Liver (tissue), 9 donors: ENCODE results near the gene IL22RA1. TPM values are rescaled to one million over a fixed set of nuclear protein-coding genes. Genes with fewer than 3 reads are reported as not detected.

Experiments used
- DNase-seq: peaks from one replicate; pipeline ENCODE4 v3.0.0-alpha.2; 2017; ENCODE audit warnings: low spot score
- H3K27ac ChIP-seq, 2 donors: one replicate each; pipeline ENCODE4 v1.7.0; 2013; ENCODE audit warnings: inconsistent platforms in 2 of 2, low read length in 2 of 2, control low read depth in 1 of 2, low read depth in 1 of 2, mild to moderate bottlenecking in 1 of 2
- H3K27me3 ChIP-seq, 4 donors: one replicate each; pipeline versions ENCODE4 v1.6.1 to v1.7.0; 2013; ENCODE audit warnings: low read length in 3 of 4, inconsistent platforms in 1 of 4, mild to moderate bottlenecking in 1 of 4, moderate library complexity in 1 of 4; ENCODE audit not compliant: control insufficient read depth in 4 of 4, insufficient read depth in 4 of 4
- H3K36me3 ChIP-seq, 4 donors: one replicate each; pipeline versions ENCODE4 v1.6.1 to v1.7.0; 2013; ENCODE audit warnings: low read length in 3 of 4, mild to moderate bottlenecking in 3 of 4, low read depth in 1 of 4, moderate library complexity in 1 of 4; ENCODE audit not compliant: control insufficient read depth in 4 of 4, insufficient read depth in 3 of 4
- H3K4me1 ChIP-seq, 4 donors: one replicate each; pipeline versions ENCODE4 v1.6.1 to v1.7.0; 2013; ENCODE audit warnings: low read length in 3 of 4, mild to moderate bottlenecking in 3 of 4, moderate library complexity in 1 of 4; ENCODE audit not compliant: control insufficient read depth in 4 of 4, insufficient read depth in 4 of 4
- H3K4me3 ChIP-seq, 3 donors: one replicate each; pipeline versions ENCODE4 v1.6.1 to v1.7.0; 2013; ENCODE audit warnings: low read length in 3 of 3, control low read depth in 1 of 3, low read depth in 1 of 3, mild to moderate bottlenecking in 1 of 3
- H3K9ac ChIP-seq, 2 donors: one replicate each; pipeline ENCODE4 v1.7.0; 2013; ENCODE audit warnings: low read length in 2 of 2, mild to moderate bottlenecking in 2 of 2, moderate library complexity in 2 of 2, control low read depth in 1 of 2, low read depth in 1 of 2
- H3K9me3 ChIP-seq, 4 donors: one replicate each; pipeline versions ENCODE4 v1.6.1 to v1.7.0; 2013; ENCODE audit warnings: low read length in 3 of 4; ENCODE audit not compliant: control insufficient read depth in 4 of 4
- ATF3 ChIP-seq: IDR thresholded peaks from 2 replicates; pipeline ENCODE4 v1.6.1; 2016; ENCODE audit warnings: antibody characterized with exemption
- CTCF ChIP-seq: fragments of 150-350 bp; IDR thresholded peaks from 2 replicates; pipeline ENCODE4 v1.5.1; 2017; ENCODE audit warnings: improper control_type of control experiment, low read depth, low read length; ENCODE audit not compliant: missing input control
- EGR1 ChIP-seq, 2 donors: IDR thresholded peaks; 2 replicates each; pipeline ENCODE4 v1.6.1; 2016 to 2018; ENCODE audit warnings: antibody characterized with exemption in 2 of 2, low read depth in 2 of 2
- FOXA1 ChIP-seq: IDR thresholded peaks from 2 replicates; pipeline ENCODE4 v1.6.1; 2016; ENCODE audit warnings: antibody characterized with exemption
- FOXA2 ChIP-seq: IDR thresholded peaks from 2 replicates; pipeline ENCODE4 v1.6.1; 2016; ENCODE audit warnings: antibody characterized with exemption
- GABPA ChIP-seq, 2 donors: IDR thresholded peaks in 1 of 2; conservative IDR thresholded peaks in 1 of 2; 2 replicates each; pipeline ENCODE4 v1.6.1; 2016; ENCODE audit warnings: antibody characterized with exemption in 2 of 2, mild to moderate bottlenecking in 1 of 2, moderate library complexity in 1 of 2
- HNF4A ChIP-seq, 2 donors: conservative IDR thresholded peaks; 2 replicates each; pipeline ENCODE4 v1.6.1; 2016; ENCODE audit warnings: antibody characterized with exemption in 2 of 2, mild to moderate bottlenecking in 2 of 2
- HNF4G ChIP-seq: IDR thresholded peaks from 2 replicates; pipeline ENCODE4 v1.6.1; 2016; ENCODE audit warnings: antibody characterized with exemption
- JUND ChIP-seq, 2 donors: IDR thresholded peaks; 2 replicates each; pipeline ENCODE4 v1.6.1; 2016; ENCODE audit warnings: antibody characterized with exemption in 2 of 2
- NR2F2 ChIP-seq: IDR thresholded peaks from 2 replicates; pipeline ENCODE4 v1.6.1; 2016; ENCODE audit warnings: antibody characterized with exemption
- RAD21 ChIP-seq, 2 donors: IDR thresholded peaks; 2 replicates each; pipeline ENCODE4 v1.6.1; 2016; ENCODE audit warnings: antibody characterized with exemption in 2 of 2, mild to moderate bottlenecking in 2 of 2
- RXRA ChIP-seq, 2 donors: IDR thresholded peaks; 2 replicates each; pipeline ENCODE4 v1.6.1; 2017 to 2018; ENCODE audit warnings: antibody characterized with exemption in 2 of 2, mild to moderate bottlenecking in 1 of 2
- SP1 ChIP-seq: IDR thresholded peaks from 2 replicates; pipeline ENCODE4 v1.6.1; 2018; ENCODE audit warnings: antibody characterized with exemption, mild to moderate bottlenecking
- TAF1 ChIP-seq: conservative IDR thresholded peaks from 2 replicates; pipeline ENCODE4 v1.6.1; 2016; ENCODE audit warnings: antibody characterized with exemption, mild to moderate bottlenecking
- YY1 ChIP-seq: IDR thresholded peaks from 2 replicates; pipeline ENCODE4 v1.6.1; 2016; ENCODE audit warnings: antibody characterized with exemption, mild to moderate bottlenecking
- WGBS: extraction: QIAGEN DNeasy Blood & Tissue Kit; methylation state at CpG from one replicate; pipeline ENCODE4 v1.1.7; 2013; 5-methylcytosine and 5-hydroxymethylcytosine counted together
- polyA plus RNA-seq, 2 donors: library from polyadenylated mRNA; stranded (reverse) in 1 of 2; unstranded in 1 of 2; fragments of 200-250 nt in 1 of 2; fragments of >200 nt in 1 of 2; fragmentation: Nextera tagmentation in 1 of 2; extraction: Ambion mirVana in 1 of 2; gene quantifications; one replicate each; pipeline versions ENCODE4 v1.2.1 to v1.2.3, GENCODE V29; 2013 to 2015
- total RNA-seq, 2 donors: library from RNA; depleted of rRNA; stranded (reverse); fragments of >200 nt; gene quantifications; one replicate each; pipeline ENCODE4 v1.2.3, GENCODE V29; 2014
- TF ChIP-seq, protein P1 (sequence below): IDR thresholded peaks from 2 replicates; pipeline ENCODE4 v1.6.1; 2016; ENCODE audit warnings: antibody characterized with exemption
- TF ChIP-seq, protein P2 (sequence below): IDR thresholded peaks from 2 replicates; pipeline ENCODE4 v1.6.1; 2016; ENCODE audit warnings: antibody characterized with exemption, mild to moderate bottlenecking
- donor health status: healthy.
- donor health status: healthy.
- donor health status: healthy.
- donor health status: healthy.
- donor health status: healthy.

IL22RA1 gene
- total and polyA plus RNA-seq, 4 donors = 2.1 to 4.5 (median 3.4) TPM

DNA sequence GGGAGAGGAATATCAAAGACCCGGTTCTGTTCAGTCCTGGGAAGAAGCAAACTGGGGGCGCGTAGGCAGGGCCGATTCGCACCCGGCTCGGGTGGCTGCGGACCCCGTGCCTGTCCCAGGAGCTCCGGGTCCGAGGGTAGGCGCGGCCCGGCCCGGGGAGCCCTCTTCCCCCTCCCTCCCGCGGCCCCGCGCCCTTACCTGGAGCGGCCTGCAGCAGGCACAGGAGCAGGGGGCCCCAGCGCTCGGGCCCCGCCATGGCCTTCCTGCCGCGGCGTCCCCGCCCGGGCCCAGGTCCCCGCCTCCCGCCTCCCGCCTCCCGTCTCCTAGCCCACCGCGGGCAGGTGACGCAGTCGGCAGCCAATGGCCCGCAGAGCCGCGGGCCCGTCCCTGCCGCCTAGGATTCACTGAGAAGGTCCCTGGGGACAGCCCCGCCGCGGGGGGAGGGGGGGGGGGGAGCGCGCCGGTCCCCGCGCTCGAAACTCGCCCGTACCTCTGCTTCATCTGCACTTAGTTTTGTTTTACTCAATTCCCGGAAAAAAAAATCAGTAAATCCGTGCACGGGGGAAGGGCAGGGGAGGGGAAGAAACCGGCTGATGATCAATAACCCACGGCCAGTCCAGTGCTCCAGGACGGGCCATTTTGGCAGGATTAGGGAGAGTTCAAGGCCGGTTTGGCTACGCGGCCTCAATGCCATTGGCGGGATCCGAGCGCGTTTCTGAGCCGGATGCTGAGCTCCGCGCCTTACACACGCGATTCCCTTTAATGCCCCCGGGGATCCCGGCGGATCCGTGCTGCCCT, 44.3 kb upstream of the IL22RA1 start, which contains the start of gene IFNLR1:
IFNLR1 (minus strand) TSS at position 297 of the 798 bp plus-strand sequence; CDS start at position 256, 41 bp downstream.
- Histone ChIP-seq H3K9me3 (no peaks in the 10 kb centered on the region), H3K27ac (peak within 1 kb of the TSS; percentile 82 to 84), H3K36me3 (no peaks in the 10 kb centered on the region), H3K27me3 (no peaks in the 10 kb centered on the region), H3K9ac (peak within 1 kb of the TSS; percentile 42 to 57), H3K4me3 (peak within 1 kb of the TSS; percentile 51 to 83 (median 66)), H3K4me1 (peaks cover 17 to 54% (median 35%) of the 10 kb centered on the region in 4 donors)
- TF ChIP-seq HNF4A (conservative IDR thresholded peaks at IDR 0.05) (peak; percentile 63 to 74), TAF1 (peak; percentile 39), FOXA1 (peak; percentile 25), EGR1 (IDR thresholded peaks at IDR 0.05; ENCODE audit: low read depth in 2 of 2) (no peak), FOXA2 (peak; percentile 13), RAD21 (IDR thresholded peaks at IDR 0.05) (peak in 1 of 2 donors; percentile 19), RXRA (IDR thresholded peaks at IDR 0.05) (peak; percentile 87 to 88), GABPA (IDR thresholded peaks at IDR 0.05 in 1 of 2, conservative IDR thresholded peaks at IDR 0.05 in 1 of 2) (no peak), YY1 (peak; percentile 87), JUND (IDR thresholded peaks at IDR 0.05) (peak in 1 of 2 donors; percentile 33), SP1 (peak; percentile 71), ATF3 (peak; percentile 41), CTCF (peak; percentile 3)
- TF ChIP-seq, protein P1, sequence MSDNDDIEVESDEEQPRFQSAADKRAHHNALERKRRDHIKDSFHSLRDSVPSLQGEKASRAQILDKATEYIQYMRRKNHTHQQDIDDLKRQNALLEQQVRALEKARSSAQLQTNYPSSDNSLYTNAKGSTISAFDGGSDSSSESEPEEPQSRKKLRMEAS = peak; percentile 62
- TF ChIP-seq, protein P2, sequence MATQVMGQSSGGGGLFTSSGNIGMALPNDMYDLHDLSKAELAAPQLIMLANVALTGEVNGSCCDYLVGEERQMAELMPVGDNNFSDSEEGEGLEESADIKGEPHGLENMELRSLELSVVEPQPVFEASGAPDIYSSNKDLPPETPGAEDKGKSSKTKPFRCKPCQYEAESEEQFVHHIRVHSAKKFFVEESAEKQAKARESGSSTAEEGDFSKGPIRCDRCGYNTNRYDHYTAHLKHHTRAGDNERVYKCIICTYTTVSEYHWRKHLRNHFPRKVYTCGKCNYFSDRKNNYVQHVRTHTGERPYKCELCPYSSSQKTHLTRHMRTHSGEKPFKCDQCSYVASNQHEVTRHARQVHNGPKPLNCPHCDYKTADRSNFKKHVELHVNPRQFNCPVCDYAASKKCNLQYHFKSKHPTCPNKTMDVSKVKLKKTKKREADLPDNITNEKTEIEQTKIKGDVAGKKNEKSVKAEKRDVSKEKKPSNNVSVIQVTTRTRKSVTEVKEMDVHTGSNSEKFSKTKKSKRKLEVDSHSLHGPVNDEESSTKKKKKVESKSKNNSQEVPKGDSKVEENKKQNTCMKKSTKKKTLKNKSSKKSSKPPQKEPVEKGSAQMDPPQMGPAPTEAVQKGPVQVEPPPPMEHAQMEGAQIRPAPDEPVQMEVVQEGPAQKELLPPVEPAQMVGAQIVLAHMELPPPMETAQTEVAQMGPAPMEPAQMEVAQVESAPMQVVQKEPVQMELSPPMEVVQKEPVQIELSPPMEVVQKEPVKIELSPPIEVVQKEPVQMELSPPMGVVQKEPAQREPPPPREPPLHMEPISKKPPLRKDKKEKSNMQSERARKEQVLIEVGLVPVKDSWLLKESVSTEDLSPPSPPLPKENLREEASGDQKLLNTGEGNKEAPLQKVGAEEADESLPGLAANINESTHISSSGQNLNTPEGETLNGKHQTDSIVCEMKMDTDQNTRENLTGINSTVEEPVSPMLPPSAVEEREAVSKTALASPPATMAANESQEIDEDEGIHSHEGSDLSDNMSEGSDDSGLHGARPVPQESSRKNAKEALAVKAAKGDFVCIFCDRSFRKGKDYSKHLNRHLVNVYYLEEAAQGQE = no peak
- peak; percentile 65 for DNase-seq
- WGBS = under 1% methylated on average over 74 of the region's 74 CpGs

- peak overlapping the region; percentile 51 to 83 (median 66) for H3K4me3 ChIP-seq
- H3K27me3 ChIP-seq = no peaks in the 10 kb centered on the region
- DNase-seq = no peak
- H3K36me3 ChIP-seq = no peaks in the 10 kb centered on the region
- peaks cover 19 to 60% (median 40%) of the 10 kb centered on the region in 4 donors for H3K4me1 ChIP-seq
- H3K27ac ChIP-seq = peak overlapping the region; percentile 82 to 84
- no peaks in the 10 kb centered on the region for H3K9me3 ChIP-seq
- WGBS = 14% methylated on average over 8 of the region's 8 CpGs
- H3K9ac ChIP-seq = peak overlapping the region; percentile 24 to 57
- TF ChIP-seq CTCF = no peak
- no peak for TF ChIP-seq SP1
- TF ChIP-seq TAF1 = no peak
- TF ChIP-seq NR2F2 = no peak
- no peak for TF ChIP-seq HNF4G
- no peak for TF ChIP-seq RAD21 (IDR thresholded peaks at IDR 0.05)
- TF ChIP-seq, protein P1 = no peak
- TF ChIP-seq YY1 = no peak
- TF ChIP-seq EGR1 (IDR thresholded peaks at IDR 0.05; ENCODE audit: low read depth in 2 of 2) = no peak
- TF ChIP-seq GABPA (IDR thresholded peaks at IDR 0.05 in 1 of 2, conservative IDR thresholded peaks at IDR 0.05 in 1 of 2) = no peak
- no peak for TF ChIP-seq FOXA2
- TF ChIP-seq JUND (IDR thresholded peaks at IDR 0.05) = no peak
- no peak for TF ChIP-seq FOXA1
- no peak for TF ChIP-seq RXRA (IDR thresholded peaks at IDR 0.05)
- TF ChIP-seq, protein P2 = no peak
Observed at GRCh38 chr1:24186711-24186992, 43.7 kb upstream of the IL22RA1 start.
